ENCODE measurements around the gene KRTAP4-3.
"Not testable (repeated sequence)": the region's sequence is repeated elsewhere in the genome, so short reads cannot be mapped to it uniquely, and the experiment has no call there.

KRTAP4-3 gene

GRCh38 chr17:41123292-41123990 is 44.6 kb downstream of the KRTAP4-3 start:
- H3K4me3 ChIP-seq (ENCODE audit: low read depth, low read length); DNase-seq (ENCODE audit: low read depth): not testable (repeated sequence)

DNA sequence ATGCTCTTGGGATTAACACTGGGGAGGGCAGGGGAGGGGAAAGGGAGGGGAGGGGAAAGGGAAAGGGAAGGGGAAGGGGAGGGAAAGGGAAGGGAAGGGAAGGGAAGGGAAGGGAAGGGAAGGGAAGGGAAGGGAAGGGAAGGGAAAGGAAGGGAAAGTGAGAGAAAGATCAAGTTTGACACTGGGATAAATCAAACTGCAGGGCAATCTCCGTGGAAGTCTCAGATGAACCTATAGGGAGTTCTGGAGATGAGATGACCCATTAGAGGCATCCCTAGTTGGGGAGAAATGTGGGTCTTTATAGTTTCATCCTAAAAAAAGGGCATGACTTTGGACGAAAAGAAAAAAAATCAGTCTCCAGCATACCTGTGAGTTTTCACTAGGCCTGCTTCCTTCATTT is 46.3 kb downstream of the KRTAP4-3 start:
- no peak for DNase-seq (ENCODE audit: low read depth)
- no peak overlapping the region for H3K4me3 ChIP-seq (ENCODE audit: low read depth, low read length)

DNA sequence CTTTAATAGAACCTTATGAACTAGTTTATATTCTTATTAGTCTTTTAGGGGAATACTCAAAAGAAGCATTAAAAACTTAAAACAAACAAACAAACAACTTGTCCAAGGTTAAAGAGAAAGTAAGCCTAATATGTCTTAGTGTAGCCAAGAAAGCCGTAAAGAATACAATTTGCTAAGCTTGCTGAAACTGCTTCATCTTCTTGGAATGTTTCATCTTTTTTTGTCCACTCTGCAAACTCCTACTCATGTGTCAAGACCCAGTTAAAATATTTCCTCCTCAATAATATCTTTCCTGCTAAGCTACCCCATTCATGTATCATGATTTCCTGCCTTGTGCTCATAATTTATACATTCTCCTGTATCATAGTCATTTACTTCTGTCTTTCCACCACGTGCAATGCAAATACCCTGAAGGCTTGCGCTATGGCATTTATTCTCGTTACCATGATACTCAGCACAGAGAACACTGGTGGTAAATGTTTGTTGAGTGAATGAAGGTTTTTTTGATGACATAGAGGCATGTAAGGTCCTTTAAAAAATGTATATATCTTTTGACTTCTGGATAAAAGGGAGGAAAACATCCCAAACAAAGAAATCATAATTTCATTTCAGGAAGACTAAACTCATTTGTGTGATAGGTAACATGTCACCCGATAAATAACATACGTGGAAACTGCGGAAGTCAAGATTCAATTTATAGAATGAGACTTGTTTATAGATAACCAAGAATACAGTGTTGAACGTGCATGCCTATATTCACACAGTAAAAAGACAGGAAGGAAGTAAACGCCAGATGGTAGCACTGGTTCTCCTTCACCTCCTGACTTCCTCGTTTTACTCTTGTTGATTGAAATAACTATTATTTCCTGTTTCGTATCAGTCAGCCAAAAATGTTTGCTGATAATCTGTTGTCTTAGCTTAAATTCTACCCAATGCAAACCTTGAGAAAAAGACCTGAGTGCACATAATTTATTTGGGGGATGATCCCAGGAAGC is 48.0 kb downstream of the KRTAP4-3 start:
- H3K4me3 ChIP-seq (ENCODE audit: low read depth, low read length); DNase-seq (ENCODE audit: low read depth): not testable (repeated sequence)

- DNase-seq (ENCODE audit: low read depth) = no peak
- no peak overlapping the region for H3K4me3 ChIP-seq (ENCODE audit: low read depth, low read length)
Measured at GRCh38 chr17:41118721-41119120, 49.3 kb downstream of the KRTAP4-3 start.

DNA sequence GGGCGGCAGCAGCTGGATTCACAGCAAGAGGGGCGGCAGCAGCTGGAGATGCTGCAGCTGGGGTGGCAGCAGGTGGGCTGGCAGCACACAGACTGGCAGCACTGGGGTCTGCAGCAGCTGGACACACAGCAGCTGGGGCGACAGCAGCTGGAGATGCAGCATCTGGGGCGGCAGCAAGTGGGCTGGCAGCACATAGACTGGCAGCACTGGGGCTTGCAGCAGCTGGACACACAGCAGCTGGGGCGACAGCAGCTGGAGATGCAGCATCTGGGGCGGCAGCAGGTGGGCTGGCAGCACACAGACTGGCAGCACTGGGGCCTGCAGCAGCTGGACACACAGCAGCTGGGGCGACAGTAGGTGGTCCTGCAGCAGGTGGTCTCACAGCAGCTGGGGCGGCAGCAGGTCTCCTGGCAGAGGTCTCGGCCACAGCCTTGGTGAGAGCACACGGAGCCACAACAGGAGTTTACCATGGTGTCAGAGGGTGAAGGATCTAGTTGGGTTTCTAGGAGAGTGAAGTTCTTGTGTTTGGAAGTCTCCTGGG is 50.1 kb downstream of the KRTAP4-3 start, which contains the start of gene KRTAP4-11:
Gene KRTAP4-11, minus strand, starts transcription at position 528 of the 541 bp plus-strand sequence. Its CDS starts 58 bp downstream, at position 470.
- H3K4me3 ChIP-seq (ENCODE audit: low read depth, low read length); DNase-seq (ENCODE audit: low read depth): not testable (repeated sequence)

All from skeletal muscle cell (primary cell).